ENCODE results near the gene UTRN.

UTRN gene

GRCh38 chr6:144265390-144265789 is 19.7 kb upstream of the UTRN start:
- H3K9me3 Mint-ChIP-seq: no peaks in the 10 kb centered on the region
- H3K27me3 Mint-ChIP-seq: no peaks in the 10 kb centered on the region
- no peak for ATAC-seq (replicated peaks)

GRCh38 chr6:144266091-144266649 is 19.0 kb upstream of the UTRN start:
- no peak overlapping the region for H3K4me3 Mint-ChIP-seq
- H3K4me1 Mint-ChIP-seq (ENCODE audit: low read depth in 2 of 2): peaks cover 0 to 2% of the 10 kb centered on the region in 2 donors
- ATAC-seq (replicated peaks): no peak
- H3K36me3 Mint-ChIP-seq (ENCODE audit: insufficient read depth): peaks cover 2% of the 10 kb centered on the region
- no peak overlapping the region for H3K27ac Mint-ChIP-seq
- no peak for DNase-seq
- H3K27me3 Mint-ChIP-seq: no peaks in the 10 kb centered on the region
- no peaks in the 10 kb centered on the region for H3K9me3 Mint-ChIP-seq

More at GRCh38 chr6:144265390-144265789, 19.7 kb upstream of the UTRN start:
- DNase-seq: no peak
- H3K4me3 Mint-ChIP-seq: no peak overlapping the region
- no peak overlapping the region for H3K27ac Mint-ChIP-seq
- peaks cover 0 to 2% of the 10 kb centered on the region in 2 donors for H3K4me1 Mint-ChIP-seq (ENCODE audit: low read depth in 2 of 2)
- peaks cover 3% of the 10 kb centered on the region for H3K36me3 Mint-ChIP-seq (ENCODE audit: insufficient read depth)

- no peaks in the 10 kb centered on the region for H3K9me3 Mint-ChIP-seq
- H3K27me3 Mint-ChIP-seq: no peaks in the 10 kb centered on the region
- no peaks in the 10 kb centered on the region for H3K4me1 Mint-ChIP-seq (ENCODE audit: low read depth in 2 of 2)
- no peak overlapping the region for H3K27ac Mint-ChIP-seq
- no peaks in the 10 kb centered on the region for H3K36me3 Mint-ChIP-seq (ENCODE audit: insufficient read depth)
- no peak for DNase-seq
- ATAC-seq (replicated peaks): no peak
- no peak overlapping the region for H3K4me3 Mint-ChIP-seq
Observed at GRCh38 chr6:144268794-144269349, 16.3 kb upstream of the UTRN start.

GRCh38 chr6:144277174-144277573 is 8.0 kb upstream of the UTRN start:
- no peak overlapping the region for H3K27ac Mint-ChIP-seq
- no peaks in the 10 kb centered on the region for H3K36me3 Mint-ChIP-seq (ENCODE audit: insufficient read depth)
- H3K27me3 Mint-ChIP-seq: no peaks in the 10 kb centered on the region
- H3K4me3 Mint-ChIP-seq: no peak overlapping the region
- ATAC-seq (replicated peaks) (no peak), DNase-seq (no peak)
- no peaks in the 10 kb centered on the region for H3K9me3 Mint-ChIP-seq
- no peaks in the 10 kb centered on the region for H3K4me1 Mint-ChIP-seq (ENCODE audit: low read depth in 2 of 2)

- DNase-seq: no peak
- Mint-ChIP-seq H3K4me1 (ENCODE audit: low read depth in 2 of 2) (no peaks in the 10 kb centered on the region), H3K27ac (no peak overlapping the region), H3K4me3 (no peak overlapping the region), H3K27me3 (no peaks in the 10 kb centered on the region), H3K36me3 (ENCODE audit: insufficient read depth) (no peaks in the 10 kb centered on the region), H3K9me3 (no peaks in the 10 kb centered on the region)
- no peak for ATAC-seq (replicated peaks)
Observed at GRCh38 chr6:144277605-144278227, 7.4 kb upstream of the UTRN start.

- Mint-ChIP-seq H3K4me1 (ENCODE audit: low read depth in 2 of 2) (peaks cover 1 to 3% of the 10 kb centered on the region in 2 donors), H3K27ac (no peak overlapping the region), H3K36me3 (ENCODE audit: insufficient read depth) (no peaks in the 10 kb centered on the region), H3K9me3 (no peaks in the 10 kb centered on the region), H3K4me3 (no peak overlapping the region), H3K27me3 (no peaks in the 10 kb centered on the region)
- no peak for ATAC-seq (replicated peaks)
- DNase-seq: no peak
Observed at GRCh38 chr6:144278659-144279314, 6.3 kb upstream of the UTRN start.

- H3K36me3 Mint-ChIP-seq (ENCODE audit: insufficient read depth): peaks cover 3% of the 10 kb centered on the region
- no peaks in the 10 kb centered on the region for H3K27me3 Mint-ChIP-seq
- ATAC-seq (replicated peaks) (no peak), DNase-seq (no peak)
- H3K9me3 Mint-ChIP-seq: no peaks in the 10 kb centered on the region
- H3K4me1 Mint-ChIP-seq (ENCODE audit: low read depth in 2 of 2): peaks cover 8 to 11% of the 10 kb centered on the region in 2 donors
- no peak overlapping the region for H3K27ac Mint-ChIP-seq
- no peak overlapping the region for H3K4me3 Mint-ChIP-seq
Observed at GRCh38 chr6:144279484-144280150, 5.5 kb upstream of the UTRN start.

GRCh38 chr6:144283646-144284477 is 1.3 kb upstream of the UTRN start:
- DNase-seq: no peak

GRCh38 chr6:144284478-144284782 is 705 bp upstream of the UTRN start:
- H3K4me1 Mint-ChIP-seq (ENCODE audit: low read depth in 2 of 2): peaks cover 18 to 23% of the 10 kb centered on the region in 2 donors
- ATAC-seq (replicated peaks) (no peak), DNase-seq (no peak)
- peak overlapping the region; percentile 90 to 93 for H3K27ac Mint-ChIP-seq
- H3K27me3 Mint-ChIP-seq: no peaks in the 10 kb centered on the region
- H3K4me3 Mint-ChIP-seq: peak overlapping the region; percentile 99
- peaks cover 3% of the 10 kb centered on the region for H3K36me3 Mint-ChIP-seq (ENCODE audit: insufficient read depth)
- H3K9me3 Mint-ChIP-seq: no peaks in the 10 kb centered on the region

More at GRCh38 chr6:144283646-144284477, 1.3 kb upstream of the UTRN start:
- H3K27me3 Mint-ChIP-seq: no peaks in the 10 kb centered on the region
- H3K27ac Mint-ChIP-seq: peak overlapping the region; percentile 90 to 93
- H3K9me3 Mint-ChIP-seq: no peaks in the 10 kb centered on the region
- H3K4me3 Mint-ChIP-seq: peak overlapping the region; percentile 99
- peaks cover 3% of the 10 kb centered on the region for H3K36me3 Mint-ChIP-seq (ENCODE audit: insufficient read depth)
- no peak for ATAC-seq (replicated peaks)
- H3K4me1 Mint-ChIP-seq (ENCODE audit: low read depth in 2 of 2): peaks cover 18 to 19% of the 10 kb centered on the region in 2 donors

GRCh38 chr6:144285548-144285797 is 338 bp downstream of the UTRN start:
- Mint-ChIP-seq H3K9me3 (no peaks in the 10 kb centered on the region), H3K4me1 (ENCODE audit: low read depth in 2 of 2) (peaks cover 22 to 32% of the 10 kb centered on the region in 2 donors), H3K27me3 (no peaks in the 10 kb centered on the region), H3K36me3 (ENCODE audit: insufficient read depth) (peaks cover 4% of the 10 kb centered on the region), H3K4me3 (peak overlapping the region; percentile 99), H3K27ac (peak overlapping the region; percentile 90 to 93)
- DNase-seq (no peak), ATAC-seq (replicated peaks) (peak; percentile 34)

GRCh38 chr6:144285798-144286502 is 815 bp downstream of the UTRN start:
- Mint-ChIP-seq H3K27me3 (no peaks in the 10 kb centered on the region), H3K9me3 (no peaks in the 10 kb centered on the region), H3K4me3 (peak overlapping the region; percentile 99), H3K27ac (peak overlapping the region; percentile 90 to 93), H3K36me3 (ENCODE audit: insufficient read depth) (peaks cover 7% of the 10 kb centered on the region), H3K4me1 (ENCODE audit: low read depth in 2 of 2) (peaks cover 22 to 34% of the 10 kb centered on the region in 2 donors)
- peak; percentile 23 to 38 (median 32) for DNase-seq
- ATAC-seq (replicated peaks): peak; percentile 64

GRCh38 chr6:144286503-144287393 is 1.6 kb downstream of the UTRN start:
- Mint-ChIP-seq H3K27ac (peak overlapping the region; percentile 90 to 93), H3K9me3 (no peaks in the 10 kb centered on the region), H3K4me3 (peak overlapping the region; percentile 99), H3K27me3 (no peaks in the 10 kb centered on the region), H3K36me3 (ENCODE audit: insufficient read depth) (peaks cover 7% of the 10 kb centered on the region), H3K4me1 (ENCODE audit: low read depth in 2 of 2) (peaks cover 26 to 39% of the 10 kb centered on the region in 2 donors)
- DNase-seq: peak in 1 of 3 experiments; percentile 11
- ATAC-seq (replicated peaks): no peak

Data from effector memory CD8-positive, alpha-beta T cell (primary cell).